HG03280 (cell line): ENCODE results near the gene FUBP1.
"Not testable (repeated sequence)": the region's sequence is repeated elsewhere in the genome, so short reads cannot be mapped to it uniquely, and the experiment has no call there.

ENCODE experiments used
- ATAC-seq: cut with Tn5 transposase; IDR thresholded peaks from one replicate; pipeline ENCODE4 v1.9.1; 2021; ENCODE audit warnings: mild to moderate bottlenecking, moderate library complexity; ENCODE audit not compliant: unreplicated experiment

Gene FUBP1

DNA sequence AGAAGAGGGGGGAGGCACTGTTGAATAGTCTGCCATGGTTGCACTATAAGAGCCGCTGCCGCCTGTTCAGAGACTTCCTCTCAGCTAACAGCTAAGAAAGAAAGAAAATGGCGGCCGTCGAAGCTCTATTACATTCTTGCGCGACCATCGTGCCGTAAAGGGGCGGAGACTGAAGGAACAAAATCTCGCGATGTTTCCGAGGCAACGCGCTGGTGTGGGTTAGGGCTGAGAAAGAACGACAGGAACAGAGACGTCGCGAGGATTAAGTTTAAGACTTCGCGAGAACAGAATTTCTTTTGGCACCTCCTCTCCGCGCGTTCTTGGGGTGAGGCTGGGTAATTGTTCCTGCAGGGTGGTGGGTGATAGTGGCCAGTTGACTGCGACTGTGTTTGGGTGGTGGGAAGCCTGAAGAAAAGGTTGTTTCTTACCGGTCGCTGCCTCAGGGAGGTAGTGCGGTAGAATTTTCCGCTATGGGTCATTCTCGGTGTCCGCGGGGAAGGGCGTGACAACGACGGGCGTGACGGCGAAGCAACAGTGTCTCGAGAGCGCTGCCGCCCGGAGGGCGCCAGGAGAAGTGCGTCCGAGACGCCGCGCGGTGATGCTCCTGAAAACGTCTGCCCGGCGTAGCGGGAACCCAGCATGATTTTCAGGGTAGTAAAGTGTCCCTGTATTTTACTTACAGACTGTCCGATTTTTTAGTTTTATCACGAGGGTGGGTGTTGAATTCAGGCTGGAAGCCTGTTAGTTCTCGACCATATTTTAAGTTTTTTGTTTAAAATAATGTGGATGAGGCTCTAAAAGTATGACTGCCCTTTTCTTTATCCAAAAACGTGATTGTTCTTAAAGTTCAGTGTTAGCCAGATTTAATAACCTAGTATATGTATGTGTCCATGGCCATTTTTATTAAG is at the start of gene FUBP1:
Gene FUBP1, minus strand, starts transcription at position 104 of the 908 bp plus-strand sequence. Its CDS starts 68 bp downstream, at position 36.
- peak; percentile 75 for ATAC-seq

GRCh38 chr1:78021134-78021533 is 42.3 kb upstream of the FUBP1 start:
- ATAC-seq, result not testable (repeated sequence)

- ATAC-seq, result no peak
Measured at GRCh38 chr1:78019024-78019423, 40.2 kb upstream of the FUBP1 start.

DNA sequence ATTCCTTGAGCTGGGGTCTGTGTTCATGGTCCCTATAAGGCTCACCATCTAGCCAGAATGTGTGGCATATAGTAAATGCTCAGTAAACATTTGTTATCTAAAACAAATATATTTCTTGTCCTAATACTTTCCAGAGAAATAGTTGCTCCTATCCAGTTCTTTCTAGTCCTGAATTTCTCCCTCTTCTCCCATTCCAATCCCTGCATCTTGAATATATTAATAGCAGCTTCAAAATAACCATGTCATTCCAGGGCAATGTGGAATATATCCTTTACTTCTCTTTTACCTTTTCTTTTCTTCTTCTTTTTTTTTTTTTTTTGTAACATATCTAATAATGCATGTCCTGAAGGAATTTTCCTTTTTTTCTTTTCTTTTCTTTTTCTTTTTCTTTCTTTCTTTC is 36.3 kb upstream of the FUBP1 start:
- ATAC-seq, result no peak

DNA sequence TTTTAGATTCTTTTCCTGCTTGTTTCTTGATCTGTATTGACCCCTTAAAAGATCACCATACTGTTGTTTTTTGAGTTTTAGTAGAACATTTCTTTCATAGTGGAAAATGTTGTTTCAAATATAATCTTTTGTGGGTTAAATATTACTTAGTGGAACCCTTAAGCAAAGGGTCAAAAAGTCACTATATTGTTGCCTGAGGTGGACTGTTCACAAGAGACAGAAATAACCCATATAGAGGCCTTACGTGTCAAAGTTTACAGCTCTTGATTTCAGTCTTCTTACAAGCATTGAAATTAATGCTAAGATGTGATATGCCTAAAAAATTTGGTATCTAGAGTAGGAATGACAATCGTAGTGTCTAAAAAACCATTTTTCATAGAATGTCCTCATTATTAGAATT is 32.2 kb upstream of the FUBP1 start:
- no peak for ATAC-seq

DNA sequence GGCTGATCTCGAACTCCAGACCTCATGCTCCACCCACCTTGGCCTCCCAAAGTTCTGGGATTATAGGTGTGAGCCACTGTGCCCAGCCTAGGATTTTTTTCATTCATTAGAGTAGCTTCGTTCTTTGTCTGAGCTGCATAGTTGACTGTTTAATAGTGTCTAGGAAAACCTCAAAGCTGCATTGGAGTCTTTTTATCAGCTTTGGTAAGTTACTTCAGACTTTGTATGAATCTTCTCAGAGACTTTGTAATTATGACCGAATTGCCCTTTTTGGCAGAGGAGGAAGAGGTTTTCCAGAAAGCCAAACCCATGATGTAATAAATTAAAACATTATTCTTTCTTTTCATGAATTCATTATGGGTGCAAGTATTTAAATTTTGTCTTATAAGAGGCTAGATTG is 31.0 kb upstream of the FUBP1 start:
- ATAC-seq, result no peak

DNA sequence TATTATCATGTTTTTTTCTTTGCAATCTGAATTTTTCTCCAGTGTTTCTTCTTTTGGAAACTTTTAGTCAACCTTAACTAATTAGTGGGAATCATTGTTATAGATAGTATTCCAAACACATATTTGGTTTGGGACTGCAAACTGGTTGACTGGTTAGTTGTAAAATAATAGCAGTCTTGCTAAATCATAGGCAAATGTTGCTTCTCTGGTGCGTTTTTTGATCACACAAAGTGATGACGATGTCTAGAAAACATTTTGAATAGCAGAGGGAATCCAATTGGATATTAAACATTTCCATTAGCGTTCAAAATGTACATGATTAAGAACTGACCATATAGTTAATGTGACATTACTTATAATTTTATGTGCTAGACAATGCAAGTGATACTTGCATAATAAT is 30.4 kb upstream of the FUBP1 start:
- ATAC-seq, result no peak

DNA sequence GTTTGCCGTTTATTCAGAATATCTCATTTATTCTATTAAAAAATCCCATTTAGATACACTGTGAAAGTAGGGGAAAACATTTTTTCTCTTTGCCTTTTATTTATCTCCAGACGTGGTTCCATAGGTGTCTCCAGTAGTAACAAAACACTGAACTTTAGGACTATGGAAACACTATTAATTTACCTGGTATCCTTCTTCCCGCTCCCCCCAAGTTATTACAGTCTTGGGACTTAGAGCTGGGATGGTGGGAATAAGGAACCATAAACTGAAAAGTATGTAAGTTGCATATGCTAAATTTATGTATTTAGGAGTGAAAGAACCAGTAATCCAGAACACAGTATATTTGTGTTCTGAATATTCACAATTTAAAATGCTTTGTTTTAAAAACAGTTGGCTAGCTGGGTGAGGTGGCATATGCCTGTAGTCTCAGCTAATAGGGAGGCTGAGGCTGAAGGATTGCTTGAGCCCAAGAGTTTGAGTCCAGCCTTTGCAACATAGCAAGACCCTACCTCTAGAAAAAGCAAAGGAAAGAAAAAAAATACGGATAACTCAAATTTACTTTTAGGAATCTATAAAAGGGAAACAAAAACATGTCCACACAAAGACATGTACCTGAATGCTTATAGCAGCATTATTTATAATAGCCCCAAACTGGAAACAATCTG is 28.9 kb upstream of the FUBP1 start:
- ATAC-seq, result no peak

GRCh38 chr1:78006521-78006920 is 27.6 kb upstream of the FUBP1 start:
- ATAC-seq, result no peak

GRCh38 chr1:78005755-78006154 is 26.9 kb upstream of the FUBP1 start:
- no peak for ATAC-seq

DNA sequence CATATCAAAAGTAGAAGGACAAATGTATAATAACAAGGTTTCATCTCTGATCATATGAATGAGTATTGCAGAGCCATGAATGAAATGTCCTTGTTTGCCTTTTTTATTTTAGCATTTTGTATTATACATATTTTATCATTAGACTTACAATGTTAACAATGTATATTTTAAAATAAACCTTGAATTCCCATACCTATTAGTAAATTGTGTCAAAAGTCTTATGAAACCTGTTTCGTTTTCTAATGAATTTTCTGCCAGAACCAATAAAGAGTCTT is 26.5 kb upstream of the FUBP1 start:
- ATAC-seq, result no peak

- peak; percentile 98 for ATAC-seq
Measured at GRCh38 chr1:78004719-78005447, 26.0 kb upstream of the FUBP1 start, which contains the start of gene DNAJB4. TSS of gene DNAJB4 (plus strand) at chr1:78004939. CDS start at chr1:78005111, 172 bp downstream.

- ATAC-seq, result peak; percentile 57
Measured at GRCh38 chr1:78003882-78004718, 25.2 kb upstream of the FUBP1 start.

- ATAC-seq, result no peak
Measured at GRCh38 chr1:78003070-78003746, 24.3 kb upstream of the FUBP1 start.

- not testable (repeated sequence) for ATAC-seq
Measured at GRCh38 chr1:78000536-78000935, 21.7 kb upstream of the FUBP1 start.

DNA sequence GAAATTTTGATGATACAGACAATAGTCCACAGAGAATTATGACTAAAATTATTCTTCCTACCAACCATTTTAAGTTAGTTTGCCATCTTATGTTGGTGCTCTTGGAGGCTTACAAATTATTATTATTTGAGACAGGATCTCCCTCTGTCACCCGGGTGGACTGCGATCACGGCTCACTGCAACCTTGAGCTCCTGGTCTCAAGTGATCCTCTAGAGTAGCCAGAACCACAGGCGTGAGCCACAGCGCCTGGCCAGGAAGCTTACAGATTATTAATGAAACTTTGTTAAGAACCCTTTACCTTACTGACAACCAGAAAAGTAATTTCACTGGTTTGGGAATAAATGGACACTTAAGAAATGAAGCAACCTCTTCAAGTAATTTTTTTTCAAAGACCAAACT is 17.9 kb upstream of the FUBP1 start:
- ATAC-seq, result no peak

- ATAC-seq, result no peak
Measured at GRCh38 chr1:77994117-77994705, 15.3 kb upstream of the FUBP1 start.

GRCh38 chr1:77991638-77992037 is 12.8 kb upstream of the FUBP1 start:
- ATAC-seq, result no peak

- no peak for ATAC-seq
Measured at GRCh38 chr1:77990629-77991204, 11.8 kb upstream of the FUBP1 start.
